Heart left ventricle (tissue), 13 donors: ENCODE measurements around the gene PP2D1.

ENCODE experiments used
- POLR2A ChIP-seq, 2 donors: fragments of 450-650 bp; IDR thresholded peaks; one replicate each; pipeline ENCODE4 v1.6.1; 2017; ENCODE audit warnings: antibody characterized with exemption in 2 of 2, mild to moderate bottlenecking in 2 of 2, moderate library complexity in 2 of 2
- TF ChIP-seq, protein P1 (sequence below), 12 donors: fragments of 200-600 bp; sonication (generic) in 4 of 12; IDR thresholded peaks; one replicate each; pipeline versions ENCODE4 v1.5.0 to v1.8.0; 2018 to 2022; ENCODE audit warnings: antibody characterized with exemption in 12 of 12, mild to moderate bottlenecking in 5 of 12
- donor health status: ischemic (EF 13 %, LVEDD 7.1; RV severe dilation, severe dysfunction).
- donor health status: DM: no; HTN: yes; CAD: no.
- donor health status: DM: no; HTN: no; CAD: no.
- donor health status: ischemic (EF 25% LVEDD 6.9; RV normal size, moderate dysfunction).
- donor health status: ischemic (EF 25% LVEDD 5.7; RV mildly dilated, moderate dysfunction).
- donor health status: ischemic (EF 35%, LVEDD 5.7; RV mildly dilated, moderate dysfunction).
- donor health status: nonischemic (EF 11% LVEDD 7.7; RV severe dilation, severe dysfunction).
- donor health status: DM: yes; HTN: yes; CAD: no.
- donor health status: PGD.
- donor health status: ischemic (EF 29% LVEDD 5.4; RV normal size, mild dysfunction).
- donor health status: nonischemic (EF 23%, LVEDD 6.1; RV moderate dilation, normal function).

- TF ChIP-seq, protein P1, sequence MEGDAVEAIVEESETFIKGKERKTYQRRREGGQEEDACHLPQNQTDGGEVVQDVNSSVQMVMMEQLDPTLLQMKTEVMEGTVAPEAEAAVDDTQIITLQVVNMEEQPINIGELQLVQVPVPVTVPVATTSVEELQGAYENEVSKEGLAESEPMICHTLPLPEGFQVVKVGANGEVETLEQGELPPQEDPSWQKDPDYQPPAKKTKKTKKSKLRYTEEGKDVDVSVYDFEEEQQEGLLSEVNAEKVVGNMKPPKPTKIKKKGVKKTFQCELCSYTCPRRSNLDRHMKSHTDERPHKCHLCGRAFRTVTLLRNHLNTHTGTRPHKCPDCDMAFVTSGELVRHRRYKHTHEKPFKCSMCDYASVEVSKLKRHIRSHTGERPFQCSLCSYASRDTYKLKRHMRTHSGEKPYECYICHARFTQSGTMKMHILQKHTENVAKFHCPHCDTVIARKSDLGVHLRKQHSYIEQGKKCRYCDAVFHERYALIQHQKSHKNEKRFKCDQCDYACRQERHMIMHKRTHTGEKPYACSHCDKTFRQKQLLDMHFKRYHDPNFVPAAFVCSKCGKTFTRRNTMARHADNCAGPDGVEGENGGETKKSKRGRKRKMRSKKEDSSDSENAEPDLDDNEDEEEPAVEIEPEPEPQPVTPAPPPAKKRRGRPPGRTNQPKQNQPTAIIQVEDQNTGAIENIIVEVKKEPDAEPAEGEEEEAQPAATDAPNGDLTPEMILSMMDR (IDR thresholded peaks at IDR 0.05): no peak
- TF ChIP-seq POLR2A (IDR thresholded peaks at IDR 0.05): no peak
Observed at GRCh38 chr3:20038699-20039465, 26.8 kb upstream of the PP2D1 start.
